OCI-LY3 (cell line): ENCODE results near the gene CNGA1.

Source experiments
- EZH2phosphoT487 ChIP-seq: fragments of 200-600 bp; shearing (Covaris generic); IDR thresholded peaks from 2 replicates; pipeline ENCODE4 v1.6.1; 2018; ENCODE audit warnings: antibody characterized with exemption, mixed run types, low read depth
- TF ChIP-seq, protein P1 (sequence below): fragments of 200-600, 300-600 bp; sonication (generic); IDR thresholded peaks from 2 replicates; pipeline ENCODE4 v1.5.1; 2014; ENCODE audit warnings: antibody characterized with exemption, low read length, low read depth

DNA sequence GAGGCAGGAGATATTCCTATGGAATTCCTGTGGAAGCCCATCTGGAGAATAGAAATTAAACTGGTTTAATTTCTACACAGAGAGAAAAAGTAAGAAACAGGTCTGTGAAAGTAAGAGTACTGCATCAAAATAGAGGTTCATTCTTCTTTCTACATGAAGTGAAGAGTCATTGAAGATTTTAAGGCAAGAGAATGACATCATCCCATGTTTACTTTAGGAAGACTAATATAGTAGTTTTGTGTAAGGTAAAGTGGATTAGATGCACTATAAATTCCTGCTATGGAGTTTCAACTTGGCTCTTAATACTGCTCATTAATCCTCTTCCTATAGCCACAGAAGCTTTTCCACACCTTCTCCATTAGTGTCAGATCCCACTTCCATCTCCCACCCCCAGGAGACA, 47.6 kb downstream of the CNGA1 start:
- TF ChIP-seq, protein P1, sequence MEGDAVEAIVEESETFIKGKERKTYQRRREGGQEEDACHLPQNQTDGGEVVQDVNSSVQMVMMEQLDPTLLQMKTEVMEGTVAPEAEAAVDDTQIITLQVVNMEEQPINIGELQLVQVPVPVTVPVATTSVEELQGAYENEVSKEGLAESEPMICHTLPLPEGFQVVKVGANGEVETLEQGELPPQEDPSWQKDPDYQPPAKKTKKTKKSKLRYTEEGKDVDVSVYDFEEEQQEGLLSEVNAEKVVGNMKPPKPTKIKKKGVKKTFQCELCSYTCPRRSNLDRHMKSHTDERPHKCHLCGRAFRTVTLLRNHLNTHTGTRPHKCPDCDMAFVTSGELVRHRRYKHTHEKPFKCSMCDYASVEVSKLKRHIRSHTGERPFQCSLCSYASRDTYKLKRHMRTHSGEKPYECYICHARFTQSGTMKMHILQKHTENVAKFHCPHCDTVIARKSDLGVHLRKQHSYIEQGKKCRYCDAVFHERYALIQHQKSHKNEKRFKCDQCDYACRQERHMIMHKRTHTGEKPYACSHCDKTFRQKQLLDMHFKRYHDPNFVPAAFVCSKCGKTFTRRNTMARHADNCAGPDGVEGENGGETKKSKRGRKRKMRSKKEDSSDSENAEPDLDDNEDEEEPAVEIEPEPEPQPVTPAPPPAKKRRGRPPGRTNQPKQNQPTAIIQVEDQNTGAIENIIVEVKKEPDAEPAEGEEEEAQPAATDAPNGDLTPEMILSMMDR: no peak
- TF ChIP-seq EZH2phosphoT487: no peak
